GM12892 (cell line): ENCODE results near the gene GNPTAB.

Experiments
- POLR2A ChIP-seq: IDR thresholded peaks from 2 replicates; pipeline ENCODE4 v1.6.1; 2011; ENCODE audit warnings: low read depth, low read length, control low read depth
- POLR2AphosphoS5 ChIP-seq: IDR thresholded peaks from 2 replicates; pipeline ENCODE4 v1.6.1; 2011; ENCODE audit warnings: low read depth, low read length, control low read depth

DNA sequence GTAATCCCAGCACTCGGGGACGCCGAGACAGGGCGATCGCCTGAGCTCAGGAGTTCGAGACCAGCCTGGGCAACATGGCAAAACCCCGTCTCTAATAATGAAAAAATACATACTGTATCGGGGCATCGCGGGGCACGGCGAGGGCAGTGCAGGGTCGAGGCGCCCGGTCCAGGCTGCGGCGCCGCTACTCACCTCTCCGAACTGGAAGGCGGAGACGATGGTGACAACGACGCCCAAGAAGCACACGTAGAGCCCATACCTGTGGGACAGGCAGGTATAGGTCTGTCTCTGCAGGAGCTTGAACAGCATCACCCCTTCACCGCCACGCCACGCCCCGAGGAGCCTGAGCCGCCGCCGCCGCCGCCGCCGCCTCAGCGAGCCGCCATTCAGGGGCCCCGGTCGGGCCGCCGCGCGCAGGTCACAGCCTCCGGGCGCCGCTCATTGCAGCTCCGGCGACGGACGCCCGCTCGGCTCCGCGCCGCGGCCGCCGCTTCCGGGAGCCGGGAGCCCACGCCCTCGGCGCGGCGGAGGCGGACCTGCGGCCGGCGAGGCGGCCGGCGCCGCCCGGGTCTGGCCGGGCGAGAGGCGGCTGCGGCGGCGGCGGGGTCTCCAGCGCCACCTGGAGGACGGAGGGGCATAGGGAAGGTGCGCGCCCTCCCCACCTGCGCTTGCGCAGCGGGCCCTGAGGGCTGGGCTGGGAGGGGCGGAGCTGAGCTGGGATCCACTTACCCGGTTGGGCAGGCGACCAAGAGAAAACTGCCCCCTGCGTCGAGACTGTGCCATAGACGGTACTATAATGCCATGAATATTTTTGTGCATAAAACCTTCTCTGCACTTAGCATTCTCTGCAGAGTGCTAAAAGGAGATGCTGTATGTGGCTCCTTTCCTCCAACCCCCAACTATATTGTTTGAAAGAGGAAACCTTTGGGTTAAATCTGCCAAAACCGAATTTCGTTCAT lies at the start of gene GNPTAB:
- no peak for TF ChIP-seq POLR2AphosphoS5
- peak; percentile 65; the same call in 1 of the 2 replicates for TF ChIP-seq POLR2A
